ENCODE measurements around the gene NT5C3A. TPM values are rescaled to one million over a fixed set of nuclear protein-coding genes. Genes with fewer than 3 reads are reported as not detected.

Gene NT5C3A
- total RNA-seq (2021; fragmentation: NEBNext Ultra II Directional; extraction: Animal tissue kit (Norgen Biotek cat#: 25700)) (22.7 and 23.0 TPM in 2 replicates), polyA plus RNA-seq (2011; rRNA removed) (4.4 and 7.5 TPM in 2 replicates), polyA minus RNA-seq (2011; rRNA and poly(A)+ RNA removed) (3.4 and 4.4 TPM in 2 replicates)
- polyA plus RNA-seq (2011; cell fraction: cytosol; rRNA removed) = 11.8 TPM
- polyA plus RNA-seq (2011; cell fraction: nucleus; rRNA removed) = 3.0 TPM
- 9.5 to 18.8 TPM (median 10.7 TPM) in 4 replicates for polyA plus RNA-seq (2012, experiment 1 of 2)
- polyA plus RNA-seq (2012, experiment 2 of 2) = 2.3 TPM
- polyA plus RNA-seq (2013, experiment 1 of 2) = 39.5 TPM
- polyA plus RNA-seq (2013, experiment 2 of 2) = 44.9 TPM
- 5.1 TPM for polyA minus RNA-seq (2011; cell fraction: cytosol; rRNA and poly(A)+ RNA removed)
- 10.7 TPM for polyA minus RNA-seq (2011; cell fraction: nucleus; rRNA and poly(A)+ RNA removed)
- long read RNA-seq, experiment 1, transcript NT5C3A-201 (9 exons, 1,704 nt) = major isoform, 10 of 30 reads
- long read RNA-seq, experiment 1, partial matches to known transcripts = 7 of 30 reads
- long read RNA-seq, experiment 1, other reads (novel, unspliced or antisense) = 11 of 30 reads
- long read RNA-seq, experiment 2, transcript NT5C3A-201 (9 exons, 1,704 nt) = major isoform, 5 of 10 reads
- long read RNA-seq, experiment 2, partial matches to known transcripts = 1 of 10 reads
- long read RNA-seq, experiment 2, other reads (novel, unspliced or antisense) = 1 of 10 reads

GRCh38 chr7:33062023-33062781, at the start of gene NT5C3A:
NT5C3A (minus strand) TSS chr7:33062776; CDS start chr7:33062705, 71 bp downstream.
- no peaks in the 10 kb centered on the region; the same call in 1 of the 2 replicates for H3K79me1 ChIP-seq (ENCODE audit: low read depth, low read length)
- H3K27ac ChIP-seq (ENCODE audit: low read depth, low read length) = peak within 1 kb of the TSS; percentile 74; the same call in 1 of the 2 replicates
- CTCF ChIA-PET (ENCODE audit: partially characterized antibody) = interaction anchor here (0.9 to 1.6 kb wide), 5 partner anchors 10 to 114 kb away, joined by 3 to 5 read pairs (median 4); no protein-coding TSS in a partner anchor
- peak within 1 kb of the TSS; percentile 68 for H2AFZ ChIP-seq (ENCODE audit: low read length)
- H3K79me2 ChIP-seq (ENCODE audit: control insufficient read depth in 1 of 2, insufficient read depth in 2 of 2, low read length in 2 of 2) = peaks cover 12 to 47% of the 10 kb centered on the region in 2 experiments
- H3K4me1 ChIP-seq (replicated peaks in 1 of 4; ENCODE audit: control insufficient read depth in 3 of 4, insufficient read depth in 4 of 4, low read length in 3 of 4) = peaks cover 0 to 7% (median 0%) of the 10 kb centered on the region in 4 experiments; a peak in 1 of 7 replicates
- no peak within 1 kb of the TSS for H2BK120ac ChIP-seq (replicated peaks; ENCODE audit: low read depth, low read length)
- H2AK5ac ChIP-seq (ENCODE audit: low read depth, low read length) = no peak within 1 kb of the TSS
- peak within 1 kb of the TSS; percentile 90; the same call in 1 of the 2 replicates for H4K8ac ChIP-seq (ENCODE audit: extremely low read depth, insufficient read depth, low read length)
- POLR2A ChIA-PET (ENCODE audit: partially characterized antibody) = interaction anchor here (0.6 to 2.2 kb wide), 13 partner anchors 9 to 173 kb away, joined by 3 to 19 read pairs (median 4); partner anchors contain the start of genes KBTBD2 and RP9
- H4K91ac ChIP-seq (replicated peaks; ENCODE audit: insufficient read length, low read length) = no peak within 1 kb of the TSS
- H3K56ac ChIP-seq (replicated peaks; ENCODE audit: insufficient read length, low read depth, low read length) = peak within 1 kb of the TSS; percentile 86
- no peaks in the 10 kb centered on the region for H3K27me3 ChIP-seq (replicated peaks in 1 of 4; ENCODE audit: control insufficient read depth in 3 of 4, extremely low read depth in 1 of 4, insufficient read depth in 3 of 4, low read length in 3 of 4)
- no peaks in the 10 kb centered on the region for H3K23me2 ChIP-seq (ENCODE audit: low read depth, low read length)
- peak within 1 kb of the TSS; percentile 70 to 86 (median 78) for H3K9ac ChIP-seq (replicated peaks in 1 of 4; ENCODE audit: extremely low read depth in 1 of 4, low read depth in 3 of 4, low read length in 3 of 4)
- FAIRE-seq (no peak), DNase-seq (ENCODE audit: low read depth in 1 of 2, low spot score in 2 of 2) (peak in 1 of 2 experiments; percentile 63)
- peak within 1 kb of the TSS; percentile 95; the same call in 1 of the 2 replicates for H3K18ac ChIP-seq (ENCODE audit: extremely low read depth, low read length)
- H3K36me3 ChIP-seq (ENCODE audit: control insufficient read depth in 2 of 4, insufficient read depth in 4 of 4, low read length in 3 of 4) = no peaks in the 10 kb centered on the region; a peak in 1 of 8 replicates
- peak within 1 kb of the TSS; percentile 80 to 90 (median 85) for H3K4me3 ChIP-seq (ENCODE audit: extremely low read depth in 1 of 4, insufficient read depth in 2 of 4, low read depth in 3 of 4, low read length in 4 of 4)
- H4K20me1 ChIP-seq (replicated peaks in 1 of 2; ENCODE audit: control insufficient read depth in 1 of 2, insufficient read depth in 2 of 2, low read length in 2 of 2) = peaks cover 0 to 2% of the 10 kb centered on the region in 2 experiments
- H2BK20ac ChIP-seq (ENCODE audit: low read length) = no peak within 1 kb of the TSS
- H3K14ac ChIP-seq (ENCODE audit: insufficient read length) = no peak within 1 kb of the TSS
- H2BK15ac ChIP-seq (ENCODE audit: low read length) = no peak within 1 kb of the TSS; the same call in 1 of the 2 replicates
- H4K5ac ChIP-seq (ENCODE audit: insufficient read length, low read depth, low read length) = peak within 1 kb of the TSS; percentile 97
- 2% methylated on average over 31 of the region's 66 CpGs; no CpG with 5 or more reads in 1 of the 2 experiments for WGBS, 2 experiments (ENCODE audit: extremely low coverage in 1 of 2, insufficient coverage in 1 of 2, insufficient read length in 1 of 2, insufficient replicate concordance in 2 of 2, low coverage in 1 of 2, low lambda C conversion rate in 2 of 2, missing lambda C conversion rate in 1 of 2)
- H3K4ac ChIP-seq (replicated peaks; ENCODE audit: insufficient read length, low read depth, low read length) = no peak within 1 kb of the TSS
- peak within 1 kb of the TSS; percentile 50 to 74 for H3K4me2 ChIP-seq (ENCODE audit: insufficient read depth in 1 of 2, low read depth in 2 of 2, low read length in 2 of 2)
- no peak within 1 kb of the TSS for H2BK12ac ChIP-seq (ENCODE audit: low read depth, low read length)
- H2BK5ac ChIP-seq (ENCODE audit: low read depth, low read length) = peak within 1 kb of the TSS; percentile 97
- H3K9me3 ChIP-seq (ENCODE audit: insufficient read depth in 2 of 2, low read depth in 1 of 2, low read length in 1 of 2) = 0 out of 4 replicates have a peak, but pooled peaks cover 3 to 4% of the 10 kb centered on the region in 2 experiments
- H3K23ac ChIP-seq (ENCODE audit: insufficient read length) = no peak within 1 kb of the TSS
- TF ChIP-seq FOSL1 (IDR thresholded peaks at IDR 0.05; ENCODE audit: insufficient read depth, low read depth, low read length) (no peak), PHF8 (conservative IDR thresholded peaks at IDR 0.05; ENCODE audit: low read depth, low read length) (peak; percentile 56), BACH1 (IDR thresholded peaks at IDR 0.05; ENCODE audit: low read length) (peak; percentile 64), RXRA (IDR thresholded peaks at IDR 0.05; ENCODE audit: insufficient read depth, low read depth, low read length) (no peak), POLR2AphosphoS5 (IDR thresholded peaks at IDR 0.05; ENCODE audit: low read depth, low read length) (0 out of 2 replicates have a peak, but pooled peaks have one; percentile 1), ATF2 (IDR thresholded peaks at IDR 0.05; ENCODE audit: low read length) (no peak)

Measured in H1 (cell line).